Rectal smooth muscle tissue (tissue), 1 donor: ENCODE results near the gene EXOC4.

Source experiments
- H3K27ac ChIP-seq: one replicate; pipeline ENCODE4 v1.7.0; 2013; ENCODE audit warnings: low read depth, low read length, inconsistent platforms
- H3K27me3 ChIP-seq: one replicate; pipeline ENCODE4 v1.7.0; 2013; ENCODE audit warnings: low read length; ENCODE audit not compliant: control insufficient read depth, insufficient read depth
- H3K36me3 ChIP-seq: one replicate; pipeline ENCODE4 v1.7.0; 2013; ENCODE audit warnings: low read length; ENCODE audit not compliant: control insufficient read depth, insufficient read depth
- H3K4me1 ChIP-seq: one replicate; pipeline ENCODE4 v1.7.0; 2013; ENCODE audit warnings: low read length; ENCODE audit not compliant: control insufficient read depth, insufficient read depth
- H3K4me3 ChIP-seq: one replicate; pipeline ENCODE4 v1.7.0; 2013; ENCODE audit warnings: low read length
- H3K9ac ChIP-seq: one replicate; pipeline ENCODE4 v1.7.0; 2013; ENCODE audit warnings: low read length

The EXOC4 gene

GRCh38 chr7:133669061-133669455, 416.2 kb downstream of the EXOC4 start:
- Histone ChIP-seq H3K36me3 (no peaks in the 10 kb centered on the region), H3K4me1 (no peaks in the 10 kb centered on the region), H3K27ac (no peak overlapping the region), H3K4me3 (no peak overlapping the region), H3K27me3 (no peaks in the 10 kb centered on the region), H3K9ac (no peak overlapping the region)

GRCh38 chr7:133670250-133670649, 417.4 kb downstream of the EXOC4 start:
- no peak overlapping the region for H3K27ac ChIP-seq
- H3K4me3 ChIP-seq = no peak overlapping the region
- H3K9ac ChIP-seq = no peak overlapping the region
- no peaks in the 10 kb centered on the region for H3K36me3 ChIP-seq
- H3K27me3 ChIP-seq = no peaks in the 10 kb centered on the region
- H3K4me1 ChIP-seq = no peaks in the 10 kb centered on the region

- H3K4me1 ChIP-seq = no peaks in the 10 kb centered on the region
- no peaks in the 10 kb centered on the region for H3K36me3 ChIP-seq
- H3K27me3 ChIP-seq = no peaks in the 10 kb centered on the region
- H3K4me3 ChIP-seq = no peak overlapping the region
- no peak overlapping the region for H3K9ac ChIP-seq
- no peak overlapping the region for H3K27ac ChIP-seq
Observed at GRCh38 chr7:133672866-133673265, 420.0 kb downstream of the EXOC4 start.

GRCh38 chr7:133674079-133674763, 421.3 kb downstream of the EXOC4 start:
- no peak overlapping the region for H3K27ac ChIP-seq
- H3K9ac ChIP-seq = no peak overlapping the region
- H3K36me3 ChIP-seq = no peaks in the 10 kb centered on the region
- no peak overlapping the region for H3K4me3 ChIP-seq
- no peaks in the 10 kb centered on the region for H3K27me3 ChIP-seq
- no peaks in the 10 kb centered on the region for H3K4me1 ChIP-seq

- Histone ChIP-seq H3K36me3 (no peaks in the 10 kb centered on the region), H3K4me3 (no peak overlapping the region), H3K27me3 (no peaks in the 10 kb centered on the region), H3K27ac (no peak overlapping the region), H3K9ac (no peak overlapping the region), H3K4me1 (no peaks in the 10 kb centered on the region)
Observed at GRCh38 chr7:133675510-133676218, 422.8 kb downstream of the EXOC4 start.

- H3K27ac ChIP-seq = no peak overlapping the region
- H3K4me3 ChIP-seq = no peak overlapping the region
- H3K9ac ChIP-seq = no peak overlapping the region
- H3K27me3 ChIP-seq = no peaks in the 10 kb centered on the region
- H3K36me3 ChIP-seq = no peaks in the 10 kb centered on the region
- H3K4me1 ChIP-seq = no peaks in the 10 kb centered on the region
Observed at GRCh38 chr7:133676805-133677370, 424.0 kb downstream of the EXOC4 start.

GRCh38 chr7:133678137-133678814, 425.4 kb downstream of the EXOC4 start:
- no peak overlapping the region for H3K4me3 ChIP-seq
- H3K27me3 ChIP-seq = no peaks in the 10 kb centered on the region
- H3K4me1 ChIP-seq = no peaks in the 10 kb centered on the region
- H3K27ac ChIP-seq = no peak overlapping the region
- H3K9ac ChIP-seq = no peak overlapping the region
- H3K36me3 ChIP-seq = no peaks in the 10 kb centered on the region

- no peak overlapping the region for H3K4me3 ChIP-seq
- H3K36me3 ChIP-seq = no peaks in the 10 kb centered on the region
- H3K27me3 ChIP-seq = no peaks in the 10 kb centered on the region
- no peak overlapping the region for H3K9ac ChIP-seq
- no peaks in the 10 kb centered on the region for H3K4me1 ChIP-seq
- no peak overlapping the region for H3K27ac ChIP-seq
Observed at GRCh38 chr7:133679977-133680376, 427.1 kb downstream of the EXOC4 start.

GRCh38 chr7:133681529-133681928, 428.7 kb downstream of the EXOC4 start:
- no peaks in the 10 kb centered on the region for H3K27me3 ChIP-seq
- H3K4me1 ChIP-seq = no peaks in the 10 kb centered on the region
- H3K27ac ChIP-seq = no peak overlapping the region
- no peaks in the 10 kb centered on the region for H3K36me3 ChIP-seq
- no peak overlapping the region for H3K9ac ChIP-seq
- H3K4me3 ChIP-seq = no peak overlapping the region

- Histone ChIP-seq H3K36me3 (no peaks in the 10 kb centered on the region), H3K27me3 (no peaks in the 10 kb centered on the region), H3K9ac (no peak overlapping the region), H3K4me3 (no peak overlapping the region), H3K27ac (no peak overlapping the region), H3K4me1 (no peaks in the 10 kb centered on the region)
Observed at GRCh38 chr7:133682364-133683181, 429.7 kb downstream of the EXOC4 start.

- Histone ChIP-seq H3K4me1 (no peaks in the 10 kb centered on the region), H3K9ac (no peak overlapping the region), H3K4me3 (no peak overlapping the region), H3K36me3 (no peaks in the 10 kb centered on the region), H3K27ac (no peak overlapping the region), H3K27me3 (no peaks in the 10 kb centered on the region)
Observed at GRCh38 chr7:133683182-133683454, 430.2 kb downstream of the EXOC4 start.
